ENCODE data around the gene HSPA2. TPM values are rescaled to one million over a fixed set of nuclear protein-coding genes. Genes with fewer than 3 reads are reported as not detected.
A peak's percentile ranks its signal among the peaks of the same experiment; 100 is the strongest.

Gene HSPA2
- polyA plus RNA-seq (2013, experiment 1 of 4), result 9.3 TPM
- 7.5 TPM for polyA plus RNA-seq (2013, experiment 2 of 4)
- polyA plus RNA-seq (2013, experiment 3 of 4), result 7.3 TPM
- polyA plus RNA-seq (2013, experiment 4 of 4), result 8.7 TPM

DNA sequence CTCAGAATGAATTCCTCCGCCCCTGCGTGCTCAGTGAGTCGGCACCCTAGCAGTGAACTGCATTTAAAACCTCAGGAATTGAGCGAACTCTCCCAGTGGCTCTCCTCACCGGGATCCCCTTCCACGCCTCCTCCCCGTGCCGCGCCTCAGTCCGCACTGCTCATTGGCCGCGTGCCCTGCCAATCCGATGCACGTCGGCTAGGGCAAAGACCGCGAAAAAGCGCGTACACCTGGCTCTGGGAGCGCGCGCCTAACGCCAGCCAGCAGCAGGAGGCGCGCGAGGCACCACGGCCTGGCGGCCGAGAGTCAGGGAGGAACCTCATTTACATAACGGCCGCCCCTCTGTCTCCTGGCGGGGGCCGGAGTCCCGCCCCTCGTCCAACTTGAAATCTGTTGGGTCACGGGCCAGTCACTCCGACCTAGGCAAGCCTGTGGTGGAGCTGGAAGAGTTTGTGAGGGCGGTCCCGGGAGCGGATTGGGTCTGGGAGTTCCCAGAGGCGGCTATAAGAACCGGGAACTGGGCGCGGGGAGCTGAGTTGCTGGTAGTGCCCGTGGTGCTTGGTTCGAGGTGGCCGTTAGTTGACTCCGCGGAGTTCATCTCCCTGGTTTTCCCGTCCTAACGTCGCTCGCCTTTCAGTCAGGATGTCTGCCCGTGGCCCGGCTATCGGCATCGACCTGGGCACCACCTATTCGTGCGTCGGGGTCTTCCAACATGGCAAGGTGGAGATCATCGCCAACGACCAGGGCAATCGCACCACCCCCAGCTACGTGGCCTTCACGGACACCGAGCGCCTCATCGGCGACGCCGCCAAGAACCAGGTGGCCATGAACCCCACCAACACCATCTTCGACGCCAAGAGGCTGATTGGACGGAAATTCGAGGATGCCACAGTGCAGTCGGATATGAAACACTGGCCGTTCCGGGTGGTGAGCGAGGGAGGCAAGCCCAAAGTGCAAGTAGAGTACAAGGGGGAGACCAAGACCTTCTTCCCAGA, at the start of gene HSPA2:
HSPA2 (plus strand) TSS at position 534 of the 995 bp plus-strand sequence; CDS start at position 643, 109 bp downstream.
- no peaks in the 10 kb centered on the region for H3K9me3 ChIP-seq (ENCODE audit: control insufficient read depth, low read length)
- H3K36me3 ChIP-seq (ENCODE audit: control insufficient read depth, insufficient read depth, low read length), result no peaks in the 10 kb centered on the region
- peaks cover 44% of the 10 kb centered on the region for H3K27me3 ChIP-seq (ENCODE audit: control insufficient read depth, insufficient read depth, low read length, poor library complexity, severe bottlenecking)
- H3K27ac ChIP-seq (ENCODE audit: insufficient read depth, low read depth, low read length, poor library complexity, severe bottlenecking), result peak within 1 kb of the TSS; percentile 84
- 20 to 21% methylated on average over 79 of the region's 79 CpGs for WGBS, 2 experiments
- H3K4me1 ChIP-seq (ENCODE audit: control insufficient read depth, insufficient read depth, low read length), result peaks cover 5% of the 10 kb centered on the region
- peak within 1 kb of the TSS; percentile 47 for H3K4me3 ChIP-seq (ENCODE audit: insufficient read depth, low read depth, low read length)

- WGBS, 2 experiments, result 86 to 92% methylated on average over 2 of the region's 2 CpGs
- H3K36me3 ChIP-seq (ENCODE audit: control insufficient read depth, insufficient read depth, low read length), result peaks cover 9% of the 10 kb centered on the region
- H3K9me3 ChIP-seq (ENCODE audit: control insufficient read depth, low read length), result no peaks in the 10 kb centered on the region
- H3K4me3 ChIP-seq (ENCODE audit: insufficient read depth, low read depth, low read length), result no peak overlapping the region
- no peaks in the 10 kb centered on the region for H3K4me1 ChIP-seq (ENCODE audit: control insufficient read depth, insufficient read depth, low read length)
- no peak overlapping the region for H3K27ac ChIP-seq (ENCODE audit: insufficient read depth, low read depth, low read length, poor library complexity, severe bottlenecking)
- H3K27me3 ChIP-seq (ENCODE audit: control insufficient read depth, insufficient read depth, low read length, poor library complexity, severe bottlenecking), result no peaks in the 10 kb centered on the region
These were observed 48.9 kb upstream of the HSPA2 start for GRCh38 chr14:64491637-64492036.

DNA sequence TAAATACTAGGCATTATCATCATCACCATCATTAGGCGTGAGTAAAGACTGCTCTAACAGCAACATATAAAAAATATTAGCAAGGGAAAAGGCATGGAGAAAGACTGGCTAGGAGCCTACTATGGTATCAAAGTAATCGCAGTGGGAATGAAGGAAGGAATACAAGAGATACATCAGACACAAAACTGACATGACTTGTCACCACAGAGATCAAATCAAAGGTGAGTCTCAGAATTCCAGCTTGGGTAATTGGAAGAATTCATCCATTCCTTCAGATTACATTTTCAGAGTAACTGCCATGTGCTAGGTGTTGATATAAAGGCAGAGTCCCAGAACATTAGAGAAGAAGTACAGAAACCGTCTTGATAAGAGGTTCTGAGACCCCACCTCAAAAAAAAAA, 47.1 kb upstream of the HSPA2 start:
- Histone ChIP-seq H3K9me3 (ENCODE audit: control insufficient read depth, low read length) (no peaks in the 10 kb centered on the region), H3K27ac (ENCODE audit: insufficient read depth, low read depth, low read length, poor library complexity, severe bottlenecking) (no peak overlapping the region), H3K36me3 (ENCODE audit: control insufficient read depth, insufficient read depth, low read length) (no peaks in the 10 kb centered on the region), H3K27me3 (ENCODE audit: control insufficient read depth, insufficient read depth, low read length, poor library complexity, severe bottlenecking) (no peaks in the 10 kb centered on the region), H3K4me3 (ENCODE audit: insufficient read depth, low read depth, low read length) (no peak overlapping the region), H3K4me1 (ENCODE audit: control insufficient read depth, insufficient read depth, low read length) (no peaks in the 10 kb centered on the region)
- 90 to 96% methylated on average over 2 to 3 of the region's 3 CpGs for WGBS, 2 experiments

GRCh38 chr14:64495252-64495651, 45.3 kb upstream of the HSPA2 start:
- Histone ChIP-seq H3K36me3 (ENCODE audit: control insufficient read depth, insufficient read depth, low read length) (no peaks in the 10 kb centered on the region), H3K27me3 (ENCODE audit: control insufficient read depth, insufficient read depth, low read length, poor library complexity, severe bottlenecking) (no peaks in the 10 kb centered on the region), H3K27ac (ENCODE audit: insufficient read depth, low read depth, low read length, poor library complexity, severe bottlenecking) (no peak overlapping the region), H3K9me3 (ENCODE audit: control insufficient read depth, low read length) (no peaks in the 10 kb centered on the region), H3K4me3 (ENCODE audit: insufficient read depth, low read depth, low read length) (no peak overlapping the region), H3K4me1 (ENCODE audit: control insufficient read depth, insufficient read depth, low read length) (no peaks in the 10 kb centered on the region)

GRCh38 chr14:64496764-64497163, 43.8 kb upstream of the HSPA2 start:
- Histone ChIP-seq H3K27me3 (ENCODE audit: control insufficient read depth, insufficient read depth, low read length, poor library complexity, severe bottlenecking) (no peaks in the 10 kb centered on the region), H3K4me1 (ENCODE audit: control insufficient read depth, insufficient read depth, low read length) (peaks cover 4% of the 10 kb centered on the region), H3K36me3 (ENCODE audit: control insufficient read depth, insufficient read depth, low read length) (no peaks in the 10 kb centered on the region), H3K27ac (ENCODE audit: insufficient read depth, low read depth, low read length, poor library complexity, severe bottlenecking) (no peak overlapping the region), H3K4me3 (ENCODE audit: insufficient read depth, low read depth, low read length) (no peak overlapping the region), H3K9me3 (ENCODE audit: control insufficient read depth, low read length) (no peaks in the 10 kb centered on the region)

DNA sequence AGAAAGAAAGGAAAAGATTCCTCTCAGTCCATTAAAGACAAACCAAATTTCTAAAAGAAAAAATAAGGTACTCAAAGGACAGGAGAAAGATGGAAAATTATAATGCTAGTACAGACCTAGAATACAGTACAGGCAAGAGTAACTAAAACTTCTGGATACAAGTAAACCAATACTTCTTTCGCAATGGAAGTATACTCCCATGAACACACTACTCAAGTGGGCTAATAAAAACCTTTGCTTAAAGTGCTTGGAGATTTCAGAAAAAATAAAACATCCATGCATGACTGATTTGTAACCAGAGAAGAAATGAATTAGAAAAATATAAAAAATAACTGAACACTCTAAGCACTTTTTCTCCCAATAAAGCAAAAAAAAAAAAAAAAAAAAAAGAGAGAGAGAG, 40.5 kb upstream of the HSPA2 start:
- Histone ChIP-seq H3K36me3 (ENCODE audit: control insufficient read depth, insufficient read depth, low read length) (no peaks in the 10 kb centered on the region), H3K4me1 (ENCODE audit: control insufficient read depth, insufficient read depth, low read length) (peaks cover 15% of the 10 kb centered on the region), H3K9me3 (ENCODE audit: control insufficient read depth, low read length) (no peaks in the 10 kb centered on the region), H3K27me3 (ENCODE audit: control insufficient read depth, insufficient read depth, low read length, poor library complexity, severe bottlenecking) (no peaks in the 10 kb centered on the region), H3K27ac (ENCODE audit: insufficient read depth, low read depth, low read length, poor library complexity, severe bottlenecking) (no peak overlapping the region), H3K4me3 (ENCODE audit: insufficient read depth, low read depth, low read length) (no peak overlapping the region)
- 100% methylated on average over 1 of the region's 1 CpG; no CpG with 5 or more reads in 1 of the 2 experiments for WGBS, 2 experiments

GRCh38 chr14:64501411-64502171, 39.0 kb upstream of the HSPA2 start:
- Histone ChIP-seq H3K27ac (ENCODE audit: insufficient read depth, low read depth, low read length, poor library complexity, severe bottlenecking) (no peak overlapping the region), H3K4me3 (ENCODE audit: insufficient read depth, low read depth, low read length) (no peak overlapping the region), H3K27me3 (ENCODE audit: control insufficient read depth, insufficient read depth, low read length, poor library complexity, severe bottlenecking) (no peaks in the 10 kb centered on the region), H3K9me3 (ENCODE audit: control insufficient read depth, low read length) (no peaks in the 10 kb centered on the region), H3K4me1 (ENCODE audit: control insufficient read depth, insufficient read depth, low read length) (peaks cover 15% of the 10 kb centered on the region), H3K36me3 (ENCODE audit: control insufficient read depth, insufficient read depth, low read length) (no peaks in the 10 kb centered on the region)
- 89 to 90% methylated on average over 8 of the region's 8 CpGs for WGBS, 2 experiments

GRCh38 chr14:64502456-64502855, 38.1 kb upstream of the HSPA2 start:
- Histone ChIP-seq H3K4me1 (ENCODE audit: control insufficient read depth, insufficient read depth, low read length) (peaks cover 15% of the 10 kb centered on the region), H3K4me3 (ENCODE audit: insufficient read depth, low read depth, low read length) (peak overlapping the region; percentile 61), H3K27me3 (ENCODE audit: control insufficient read depth, insufficient read depth, low read length, poor library complexity, severe bottlenecking) (no peaks in the 10 kb centered on the region), H3K27ac (ENCODE audit: insufficient read depth, low read depth, low read length, poor library complexity, severe bottlenecking) (no peak overlapping the region), H3K9me3 (ENCODE audit: control insufficient read depth, low read length) (no peaks in the 10 kb centered on the region), H3K36me3 (ENCODE audit: control insufficient read depth, insufficient read depth, low read length) (no peaks in the 10 kb centered on the region)
- 81 to 83% methylated on average over 6 of the region's 6 CpGs for WGBS, 2 experiments

DNA sequence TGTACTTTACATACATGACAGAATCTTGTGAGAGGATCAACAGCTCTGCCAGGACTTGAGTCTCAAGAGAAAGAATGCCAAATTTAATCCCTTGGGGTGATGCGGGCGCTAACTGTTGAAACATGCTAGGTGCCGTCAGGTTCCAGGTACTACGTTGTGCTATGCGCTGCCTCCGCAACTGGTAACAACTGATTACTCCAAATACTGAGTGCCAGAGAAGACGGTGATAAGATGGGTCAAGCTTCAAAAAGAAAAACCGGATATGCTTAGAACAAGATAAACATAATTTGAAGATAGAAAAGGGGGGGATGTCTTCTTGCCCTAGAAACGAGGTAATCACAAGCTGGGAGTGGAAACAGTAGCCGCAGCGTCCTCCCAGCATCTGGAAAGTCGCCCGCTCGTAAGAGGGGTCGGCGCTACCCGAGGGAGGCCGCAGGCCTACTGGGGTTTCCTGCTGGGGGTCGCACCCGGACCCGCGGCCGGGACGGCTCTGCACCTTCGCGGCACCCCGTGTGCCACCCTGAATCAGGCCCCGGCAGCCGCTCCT, 37.6 kb upstream of the HSPA2 start:
- WGBS, 2 experiments, result 6 to 7% methylated on average over 29 of the region's 29 CpGs
- Histone ChIP-seq H3K27ac (ENCODE audit: insufficient read depth, low read depth, low read length, poor library complexity, severe bottlenecking) (peak overlapping the region; percentile 64), H3K9me3 (ENCODE audit: control insufficient read depth, low read length) (no peaks in the 10 kb centered on the region), H3K36me3 (ENCODE audit: control insufficient read depth, insufficient read depth, low read length) (no peaks in the 10 kb centered on the region), H3K4me3 (ENCODE audit: insufficient read depth, low read depth, low read length) (peak overlapping the region; percentile 61), H3K27me3 (ENCODE audit: control insufficient read depth, insufficient read depth, low read length, poor library complexity, severe bottlenecking) (no peaks in the 10 kb centered on the region), H3K4me1 (ENCODE audit: control insufficient read depth, insufficient read depth, low read length) (peaks cover 15% of the 10 kb centered on the region)
